Stimulated activated CD8-positive, alpha-beta memory T cell treated with anti-CD3 and anti-CD28 coated beads, Interleukin-7, amount 100 ng/mL, for 4 hours (primary cell): ENCODE data around the gene TECTA.

ENCODE experiments used
- DNase-seq, 2 donors: peaks; one replicate each; pipeline ENCODE4 v3.0.0-alpha.2; 2020; ENCODE audit warnings: low read depth in 2 of 2

The TECTA gene

GRCh38 chr11:121188776-121189175, 87.7 kb downstream of the TECTA start:
- DNase-seq: no peak

DNA sequence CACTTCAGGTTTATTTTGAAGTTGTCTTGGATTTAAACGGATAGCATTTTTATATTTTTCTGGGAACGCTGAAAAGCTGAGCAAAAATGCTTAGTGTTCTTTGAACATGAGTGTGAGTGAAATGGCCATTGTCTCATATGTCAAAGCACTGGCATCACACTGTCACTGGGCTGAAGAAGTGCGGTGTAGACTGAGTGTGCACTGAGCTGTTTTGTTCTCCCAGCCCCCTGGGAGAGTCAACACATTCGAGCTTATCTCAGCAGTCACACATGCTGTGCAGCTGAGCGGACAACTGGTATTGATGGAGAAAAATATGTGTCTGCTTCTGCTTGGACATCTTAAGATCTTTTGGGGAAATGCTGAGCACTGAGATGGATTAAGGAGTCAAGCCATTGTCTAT, 90.8 kb downstream of the TECTA start:
- no peak for DNase-seq

DNA sequence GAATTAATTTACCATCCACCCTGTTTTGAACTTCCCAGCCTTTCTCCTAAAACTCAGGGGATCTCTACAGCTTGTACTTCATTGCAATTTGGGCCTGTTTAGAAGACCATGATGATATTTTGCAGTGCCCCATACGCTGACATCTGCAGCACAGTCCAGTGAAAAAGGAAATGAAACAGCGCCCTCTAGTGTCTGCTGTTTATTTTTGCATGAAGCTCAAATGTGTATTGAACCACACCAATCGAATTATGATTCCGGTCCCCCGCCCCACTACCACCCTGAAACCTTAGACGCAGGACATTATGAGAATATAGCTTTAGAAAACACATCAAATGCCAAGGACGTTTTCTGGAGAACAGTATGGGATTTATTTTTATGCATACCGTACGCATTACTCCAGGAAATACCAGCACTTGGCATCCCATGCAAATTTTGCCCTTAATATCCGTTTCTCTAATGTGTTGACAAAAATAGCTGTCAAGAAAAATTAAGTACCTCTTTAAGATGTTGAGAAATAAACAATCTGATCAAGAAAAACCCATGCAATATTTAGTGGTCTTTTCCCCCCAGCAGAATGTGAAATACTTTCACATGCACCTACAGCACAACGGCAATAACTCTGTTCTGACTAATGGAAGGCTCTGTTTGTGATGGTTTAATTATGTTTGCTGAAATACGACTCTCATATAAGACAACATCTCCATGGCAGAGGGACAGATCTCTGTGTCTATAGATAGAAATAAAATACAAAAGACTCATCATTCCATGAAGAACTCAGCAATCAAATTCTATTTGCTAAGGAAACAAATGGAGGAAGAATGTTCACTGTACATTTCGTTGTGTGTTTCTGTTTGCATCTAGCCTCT, 93.9 kb downstream of the TECTA start:
- DNase-seq: peak; percentile 11 to 34

DNA sequence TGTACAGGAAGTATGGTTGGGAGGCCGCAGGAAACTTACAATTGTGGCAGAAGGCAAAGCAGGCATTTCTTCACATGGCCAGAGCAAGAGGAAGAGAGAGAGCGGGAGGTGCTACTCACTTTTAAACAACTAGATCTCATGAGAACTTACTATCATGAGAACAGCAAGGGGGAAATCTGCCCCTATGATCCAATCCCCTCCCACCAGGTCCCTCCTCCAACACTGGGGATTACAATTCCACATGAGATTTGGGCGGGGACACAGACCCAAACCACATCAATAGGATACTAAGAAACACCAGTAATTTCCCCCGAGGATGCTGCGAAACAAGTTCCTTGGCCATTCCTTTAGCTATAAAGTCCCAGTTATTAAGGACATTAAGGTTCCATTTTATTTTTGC, 97.4 kb downstream of the TECTA start:
- no peak for DNase-seq

DNA sequence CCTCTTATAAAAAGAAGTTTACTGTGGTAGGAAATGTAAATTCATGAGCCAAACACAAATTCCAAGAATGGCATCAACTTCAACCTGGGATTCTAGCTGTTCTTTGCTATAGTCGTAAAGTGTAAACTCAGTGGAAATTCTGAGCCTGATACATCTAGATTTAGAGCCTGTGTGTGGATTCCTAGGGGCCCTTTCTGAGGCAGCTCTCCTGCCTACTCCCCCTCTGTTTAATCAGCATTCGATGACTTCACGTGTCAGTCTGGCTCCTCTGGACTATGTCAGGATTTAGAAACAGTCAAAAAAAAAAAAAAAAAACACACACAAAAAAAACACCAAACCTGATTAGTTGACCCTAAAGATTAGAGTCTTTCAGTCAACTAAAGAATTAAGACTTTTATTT, 98.5 kb downstream of the TECTA start:
- no peak for DNase-seq

DNA sequence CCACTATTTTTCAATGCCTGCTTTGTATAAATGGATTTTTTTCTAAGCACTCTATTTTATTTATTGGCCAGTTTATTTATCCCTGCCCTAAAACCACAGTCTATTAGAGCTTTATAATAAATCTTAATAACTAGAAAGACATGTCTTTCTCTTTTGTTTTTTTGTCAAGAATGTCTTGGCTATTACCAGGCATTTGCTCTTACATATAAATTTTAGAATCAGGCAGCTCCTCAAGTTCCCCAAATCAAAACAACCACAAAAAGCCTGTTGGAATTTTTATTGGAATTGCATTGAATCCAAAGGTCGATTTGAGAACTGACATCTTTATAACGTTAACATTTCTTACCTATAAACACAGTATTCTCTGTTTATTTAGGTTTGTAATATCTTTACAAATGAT, 105.8 kb downstream of the TECTA start:
- no peak for DNase-seq

DNA sequence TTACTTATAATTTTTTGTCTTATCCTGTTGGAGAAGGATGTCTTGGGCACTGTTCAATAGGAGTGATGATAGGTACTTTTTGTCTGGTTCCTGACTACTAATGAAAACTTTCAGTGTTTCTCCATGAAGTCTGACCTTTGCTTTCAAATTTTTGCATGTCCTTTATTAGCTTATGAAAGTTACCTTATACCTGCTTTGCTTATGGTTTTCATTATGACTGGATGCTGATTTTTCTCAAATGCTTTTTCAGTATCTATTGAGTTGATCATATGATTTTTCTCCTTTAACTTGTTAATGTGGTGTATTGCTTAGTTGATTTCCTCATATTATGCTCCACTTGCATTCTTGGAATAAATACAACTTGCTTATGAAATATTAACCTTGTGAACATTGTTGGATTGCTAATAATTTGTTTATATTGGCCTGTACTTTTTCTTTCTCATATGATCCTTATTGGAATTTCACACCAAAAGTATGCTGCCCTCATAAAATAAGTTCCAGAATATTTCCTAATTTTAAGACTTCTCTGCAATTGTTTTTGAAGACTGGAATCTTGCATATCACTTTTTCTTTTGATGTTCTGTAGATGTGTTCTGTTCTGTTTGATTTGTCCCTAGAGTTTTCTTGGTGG, 106.6 kb downstream of the TECTA start:
- DNase-seq: no peak

DNA sequence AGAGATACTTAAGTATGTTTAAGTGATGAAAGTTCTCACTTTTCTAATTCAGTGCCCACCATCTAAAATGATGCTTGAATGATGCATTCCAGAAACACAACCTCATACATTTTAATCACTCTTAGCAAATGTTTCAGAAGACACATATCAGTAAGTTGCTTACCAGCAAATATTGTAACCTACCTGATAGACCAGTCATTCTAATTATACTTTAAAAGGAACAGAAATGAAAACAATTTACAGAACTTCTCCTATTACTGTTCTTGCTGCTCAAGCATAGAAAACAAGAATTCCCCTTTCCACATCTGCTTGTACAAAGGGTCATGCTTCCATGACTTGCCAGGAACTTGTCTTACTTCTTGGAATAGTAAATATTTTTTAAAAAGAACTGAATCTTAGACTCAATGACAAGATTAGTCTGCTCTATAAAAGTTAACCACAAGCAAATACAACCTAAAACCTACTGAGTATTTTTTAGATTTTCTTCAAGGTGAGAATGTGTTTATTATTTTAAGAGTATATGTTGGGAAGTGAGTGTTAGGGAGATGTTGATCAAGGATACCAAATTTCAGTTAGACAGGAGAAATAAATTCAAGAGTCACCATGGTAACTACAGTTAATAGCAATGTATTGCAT, 109.5 kb downstream of the TECTA start:
- DNase-seq: no peak

- no peak for DNase-seq
Observed at GRCh38 chr11:121211626-121212025, 110.6 kb downstream of the TECTA start.

- DNase-seq: no peak
Observed at GRCh38 chr11:121212536-121213361, 111.7 kb downstream of the TECTA start.

GRCh38 chr11:121213362-121213893, 112.4 kb downstream of the TECTA start:
- no peak for DNase-seq

DNA sequence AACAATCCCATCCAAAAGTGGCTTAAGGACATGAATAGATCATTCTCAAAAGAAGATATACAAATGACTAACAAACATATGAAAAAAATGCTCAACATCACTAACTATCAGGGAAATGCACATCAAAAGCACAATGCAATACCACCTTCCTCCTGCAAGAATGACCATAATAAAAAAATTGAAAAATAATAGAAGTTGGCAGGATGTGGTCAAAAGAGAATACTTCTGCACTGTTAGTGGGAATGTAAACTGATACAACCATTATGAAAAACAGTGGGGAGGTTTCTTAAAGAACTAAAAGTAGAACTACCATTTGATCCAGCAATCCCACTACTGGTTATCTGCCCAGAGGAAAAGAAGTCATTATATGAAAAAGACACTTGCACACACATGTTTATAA, 113.8 kb downstream of the TECTA start:
- DNase-seq: no peak

- DNase-seq: no peak
Observed at GRCh38 chr11:121221496-121222200, 120.6 kb downstream of the TECTA start.

GRCh38 chr11:121223161-121223560, 122.1 kb downstream of the TECTA start:
- DNase-seq: no peak

DNA sequence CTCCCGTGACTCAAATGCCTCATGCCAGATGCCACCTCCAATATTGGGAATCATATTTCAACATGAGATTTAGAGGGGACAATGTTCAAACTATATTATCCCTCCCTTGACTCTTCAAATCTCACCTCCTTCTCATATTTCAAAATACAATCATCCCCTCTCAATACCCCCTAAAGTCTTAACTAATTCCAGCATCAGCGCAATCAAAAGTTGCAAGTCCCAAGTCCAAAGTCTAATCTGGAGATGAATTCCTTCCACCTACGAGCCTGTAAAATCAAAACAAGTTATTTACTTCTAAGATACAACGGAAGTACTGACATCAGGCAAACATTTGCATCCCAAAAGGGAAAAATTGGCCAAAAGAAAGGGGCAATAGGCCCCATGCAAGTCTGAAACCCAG, 124.3 kb downstream of the TECTA start:
- DNase-seq: no peak

DNA sequence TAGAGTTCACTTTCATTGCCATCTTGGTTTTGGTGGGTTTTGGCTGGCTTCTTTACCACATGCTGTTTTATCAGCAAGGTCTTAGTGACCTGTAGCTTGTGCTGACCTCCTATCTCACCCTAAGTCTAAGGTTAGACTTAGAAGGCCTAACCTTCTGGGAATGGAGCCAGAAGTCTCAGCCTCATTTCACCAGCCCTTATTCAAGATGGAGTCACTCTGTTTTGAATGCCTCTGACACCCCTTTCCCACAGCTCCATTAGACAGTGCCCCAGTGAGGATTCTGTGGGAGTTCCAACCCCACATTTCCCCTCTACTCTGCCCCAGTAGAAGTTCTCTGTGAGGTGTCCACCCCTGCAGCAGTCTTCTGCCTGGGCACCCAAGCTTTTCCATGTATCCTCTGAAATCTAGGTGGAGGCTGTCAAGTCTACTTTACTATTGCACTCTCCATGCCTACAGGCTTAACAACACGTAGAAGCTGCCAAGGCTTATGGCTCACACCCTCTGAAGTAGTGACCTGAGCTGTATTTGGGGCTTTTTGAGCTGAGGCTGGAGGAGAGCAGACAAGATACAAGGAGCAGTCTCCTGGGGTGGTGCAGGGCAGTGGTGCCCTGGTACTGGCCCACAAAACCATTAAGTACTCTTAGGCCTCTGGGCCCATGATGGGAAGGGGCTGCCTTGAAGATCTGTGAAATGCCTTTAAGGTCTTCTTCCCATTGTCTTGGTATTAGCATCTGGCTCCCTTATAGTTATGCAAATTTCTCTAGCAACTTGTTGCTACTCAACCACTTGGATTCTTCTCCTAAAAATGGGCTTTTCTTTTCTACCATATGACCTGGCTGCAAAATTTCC, 125.6 kb downstream of the TECTA start:
- DNase-seq: no peak

DNA sequence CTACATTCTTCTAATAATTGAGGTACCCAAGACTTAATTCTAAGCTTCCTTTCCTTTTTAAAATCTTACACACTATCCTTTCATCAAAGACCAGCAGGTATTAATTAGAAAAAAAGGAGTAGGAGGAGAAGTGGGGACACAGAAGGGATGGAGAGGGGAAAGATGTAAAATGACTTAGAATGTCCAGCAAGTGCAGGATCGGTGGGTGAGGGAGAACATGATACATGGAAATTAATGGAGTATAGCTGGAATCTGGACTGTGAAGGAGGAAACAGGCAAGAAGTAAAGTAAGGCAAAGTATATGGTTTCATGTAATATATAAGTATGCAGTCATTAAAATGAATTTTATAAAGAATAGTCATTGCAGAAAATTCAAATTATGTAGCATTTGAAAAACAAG, 127.8 kb downstream of the TECTA start:
- DNase-seq: no peak

GRCh38 chr11:121229495-121230215, 128.6 kb downstream of the TECTA start:
- no peak for DNase-seq

- DNase-seq: no peak
Observed at GRCh38 chr11:121231576-121232278, 130.7 kb downstream of the TECTA start.
